Epidermal melanocyte (primary cell): ENCODE measurements around the gene ALAS1.

ENCODE experiments used
- DNase-seq: peaks from one replicate; pipeline ENCODE4 v3.0.0; 2011; ENCODE audit warnings: low spot score; ENCODE audit not compliant: insufficient read length

ALAS1 gene

DNA sequence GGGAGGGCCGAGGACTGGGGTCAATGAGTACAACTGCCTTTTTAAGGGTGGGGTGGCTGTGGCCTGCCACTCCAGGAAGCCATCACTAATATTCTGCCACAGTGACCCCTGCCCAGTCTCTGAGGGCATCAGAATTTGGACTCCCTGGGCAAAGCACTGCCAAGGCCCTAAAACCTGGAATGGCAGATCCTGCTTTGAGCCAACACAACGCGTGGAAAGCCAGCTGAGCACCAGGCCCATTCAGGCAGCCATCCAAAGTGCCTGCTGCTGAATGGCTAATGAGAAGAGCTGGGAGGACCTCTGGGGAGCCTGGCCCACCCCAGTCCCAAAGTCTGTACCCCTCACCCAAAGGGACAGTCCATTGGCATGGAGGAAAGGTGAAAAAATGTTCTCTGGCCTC, 36.0 kb downstream of the ALAS1 start:
- no peak for DNase-seq

DNA sequence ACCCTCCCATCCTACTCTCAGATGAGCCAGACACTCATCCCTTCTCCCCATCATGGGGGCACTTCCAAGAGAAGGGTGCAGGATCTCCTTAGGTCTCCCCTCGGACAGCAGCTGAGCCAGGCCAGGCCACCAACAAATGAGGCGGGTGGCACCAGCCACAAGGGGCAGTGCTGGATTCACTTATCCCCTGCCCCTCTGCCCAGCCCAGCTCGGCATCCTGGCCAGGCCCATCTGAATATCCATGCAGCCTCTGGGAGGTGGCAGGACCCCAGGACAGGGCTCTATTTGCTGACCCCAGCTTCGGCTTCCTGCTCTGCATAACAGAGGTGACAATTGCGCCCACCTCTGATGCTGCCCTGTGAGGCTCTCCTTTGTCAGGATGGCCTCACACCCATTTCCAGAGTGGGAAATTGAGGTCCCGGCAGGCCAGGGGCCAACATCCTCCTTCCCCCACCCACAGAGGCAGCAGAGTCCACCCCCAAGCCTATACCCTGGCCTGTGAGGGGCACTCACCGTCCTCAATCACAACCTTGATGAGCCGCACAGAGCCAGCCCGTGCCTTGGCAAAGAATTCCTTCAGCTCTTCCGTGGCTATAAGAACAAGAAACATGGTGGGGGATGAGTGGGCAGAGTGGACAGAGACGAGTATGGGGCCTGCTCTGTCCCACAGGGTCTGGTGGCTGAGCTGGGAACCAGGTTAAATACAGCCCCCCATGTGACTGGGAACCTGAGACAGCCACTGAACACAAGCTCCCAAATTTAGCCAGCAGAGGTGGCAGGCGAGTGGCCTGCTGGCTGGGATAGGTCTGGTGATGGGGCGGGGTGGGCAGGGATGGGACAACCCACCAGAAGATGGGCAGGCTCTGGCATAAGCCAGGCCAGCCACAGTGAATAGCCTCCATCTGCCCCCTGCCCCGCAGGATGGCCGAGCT, 36.8 kb downstream of the ALAS1 start:
- DNase-seq, result no peak

DNA sequence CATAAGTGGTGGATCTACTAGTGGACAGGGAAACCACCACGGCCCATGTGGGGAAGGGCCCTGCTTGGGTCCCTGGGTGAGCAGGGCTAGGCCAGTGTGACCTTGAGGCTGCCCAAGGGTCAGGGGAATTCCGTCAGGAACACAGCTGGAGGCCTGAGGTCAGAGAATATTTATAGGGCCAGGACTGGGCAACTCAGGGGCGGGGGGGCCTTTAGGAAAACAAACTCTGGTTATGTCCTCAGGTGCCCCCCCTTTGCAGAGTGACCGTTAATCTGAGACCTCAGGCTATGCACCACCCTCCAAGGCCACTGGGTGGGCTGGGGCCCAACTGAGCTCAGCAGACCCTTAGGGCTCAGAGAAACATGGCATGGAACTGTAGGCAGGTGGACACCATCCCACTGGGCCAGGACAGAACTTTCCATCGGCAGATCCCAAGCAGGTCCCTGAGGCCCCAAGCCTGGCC, 38.5 kb downstream of the ALAS1 start:
- DNase-seq, result no peak

DNA sequence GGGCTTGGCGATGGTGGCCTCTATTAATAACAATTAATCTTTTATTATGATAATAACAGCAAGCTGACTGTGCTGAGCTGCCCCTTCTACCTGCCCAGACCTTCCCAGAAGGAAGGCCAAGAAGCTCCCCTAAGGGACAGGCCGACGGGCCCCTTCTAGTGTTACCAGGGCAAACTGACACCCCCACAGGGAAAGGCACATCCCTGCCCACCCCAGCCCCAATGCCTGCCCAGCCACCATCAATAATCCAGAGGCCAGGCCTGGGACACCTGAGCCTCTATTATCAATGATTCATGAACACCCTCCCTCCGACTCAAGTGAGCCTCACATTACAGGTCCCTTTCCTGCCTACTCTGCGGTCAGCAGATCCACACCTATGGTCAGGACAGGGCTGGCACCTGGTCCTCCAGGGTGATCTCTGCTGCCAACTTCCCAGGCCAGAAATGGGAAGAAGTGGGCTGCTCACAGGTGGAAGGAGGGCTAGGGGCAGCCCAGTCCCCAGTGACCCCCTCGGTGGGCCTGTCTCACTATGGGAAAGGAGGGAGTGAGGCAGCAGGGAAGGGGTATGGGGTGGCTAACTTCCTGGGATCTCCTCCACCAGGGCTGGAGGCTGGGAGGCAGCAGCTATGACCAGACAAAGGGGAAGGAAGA, 39.2 kb downstream of the ALAS1 start:
- DNase-seq, result no peak

DNA sequence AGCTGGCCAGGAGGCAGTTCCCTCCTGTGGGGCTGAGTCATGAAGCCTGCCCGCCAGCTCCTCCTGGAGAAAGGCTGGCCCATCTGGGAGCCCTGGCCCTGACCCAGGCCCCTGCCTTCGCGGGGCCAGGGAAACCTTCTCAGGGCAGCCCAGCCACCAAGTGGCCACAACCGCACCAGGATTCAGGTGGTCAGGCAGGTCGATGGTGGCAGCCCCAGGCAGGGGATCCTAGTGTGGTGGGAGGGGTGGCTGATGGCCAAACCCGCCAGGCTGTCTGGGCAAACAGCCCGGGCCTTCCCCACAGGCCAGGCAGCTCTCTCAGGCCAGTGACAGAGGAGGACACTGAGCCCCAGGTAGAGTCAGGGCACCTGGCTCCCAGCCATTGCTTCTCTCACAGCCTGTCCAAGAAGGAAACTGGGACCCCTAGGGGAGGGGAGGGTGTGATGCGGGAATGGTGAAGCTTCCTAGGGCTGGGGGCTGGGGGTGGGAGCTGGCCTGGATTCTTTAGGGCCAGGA, 39.8 kb downstream of the ALAS1 start:
- peak; percentile 86 for DNase-seq

DNA sequence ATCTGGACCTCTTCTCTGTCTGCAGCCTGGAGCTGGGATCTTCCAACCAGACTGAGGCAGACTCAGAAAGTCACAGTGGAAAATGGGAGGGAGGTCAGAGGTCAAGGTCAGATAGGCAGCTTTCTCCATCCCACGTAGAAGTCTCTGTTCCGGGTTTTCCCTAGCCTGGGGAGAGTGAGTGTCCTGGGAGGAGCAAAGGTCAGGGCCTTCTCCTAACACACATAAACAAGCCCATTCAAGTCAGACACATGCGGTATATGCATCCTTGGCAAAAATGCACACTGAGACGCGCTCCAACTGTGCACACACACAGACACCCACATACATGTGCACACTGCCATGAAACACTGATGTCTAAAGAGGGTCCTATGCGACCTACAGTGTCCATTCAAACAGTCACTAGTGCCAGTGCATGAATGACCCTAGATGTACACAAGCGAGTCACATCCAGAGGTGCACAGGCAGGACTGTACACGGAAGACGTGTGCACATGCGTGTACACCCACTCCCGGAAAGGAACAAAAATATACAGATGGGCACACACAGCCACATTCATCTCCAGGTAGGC, 40.3 kb downstream of the ALAS1 start:
- DNase-seq, result no peak

DNA sequence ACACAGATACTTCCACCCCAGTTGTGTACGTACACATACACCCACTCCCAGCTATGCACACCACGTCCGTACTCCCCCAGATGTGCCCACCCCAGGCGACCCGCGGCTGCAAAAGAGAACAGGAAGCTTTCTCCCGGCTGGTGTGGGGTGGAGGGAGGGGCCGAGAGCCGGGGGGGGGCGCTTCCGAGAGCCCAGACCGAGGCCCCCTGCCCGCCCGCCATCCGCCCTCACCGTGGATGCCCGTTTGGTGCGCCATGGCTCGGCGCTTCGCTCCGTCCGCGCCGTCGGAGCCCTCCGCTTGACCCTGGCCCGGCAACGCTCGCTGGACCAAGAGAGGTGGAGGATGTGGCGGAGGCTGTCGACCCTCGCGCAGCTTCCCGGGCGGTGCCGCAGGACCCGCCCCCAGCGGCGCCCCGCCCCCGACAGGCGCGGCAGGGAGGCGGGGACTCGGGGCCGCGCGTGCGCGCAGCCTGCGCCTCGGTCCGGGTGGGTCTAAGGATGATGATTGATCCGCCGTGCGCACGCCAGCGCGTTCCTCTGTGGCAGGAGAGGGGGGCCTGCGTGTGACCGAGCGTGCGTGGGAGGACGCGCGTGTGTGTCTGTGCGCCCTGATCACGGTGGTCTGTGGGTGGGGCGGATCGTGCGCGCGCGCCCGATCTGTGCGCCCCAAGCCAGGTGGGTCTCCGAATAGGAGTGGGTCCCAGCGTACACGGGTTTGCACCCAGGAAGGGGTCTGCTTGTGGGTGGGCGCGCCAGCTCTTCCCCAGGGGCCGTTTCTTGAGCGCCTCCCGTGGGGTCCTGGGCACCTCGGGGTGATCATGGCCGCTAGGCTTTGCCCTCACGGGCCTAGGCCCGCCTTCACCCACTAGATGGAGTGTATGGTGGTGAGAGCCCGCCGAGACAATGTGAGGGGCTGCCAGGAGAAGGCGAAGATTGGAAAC, 41.1 kb downstream of the ALAS1 start, which contains the start of gene TWF2:
Gene TWF2 (minus strand): TSS at position 398 of the 941 bp plus-strand sequence. CDS start 142 bp downstream, at position 256.
- DNase-seq, result peak; percentile 98

DNA sequence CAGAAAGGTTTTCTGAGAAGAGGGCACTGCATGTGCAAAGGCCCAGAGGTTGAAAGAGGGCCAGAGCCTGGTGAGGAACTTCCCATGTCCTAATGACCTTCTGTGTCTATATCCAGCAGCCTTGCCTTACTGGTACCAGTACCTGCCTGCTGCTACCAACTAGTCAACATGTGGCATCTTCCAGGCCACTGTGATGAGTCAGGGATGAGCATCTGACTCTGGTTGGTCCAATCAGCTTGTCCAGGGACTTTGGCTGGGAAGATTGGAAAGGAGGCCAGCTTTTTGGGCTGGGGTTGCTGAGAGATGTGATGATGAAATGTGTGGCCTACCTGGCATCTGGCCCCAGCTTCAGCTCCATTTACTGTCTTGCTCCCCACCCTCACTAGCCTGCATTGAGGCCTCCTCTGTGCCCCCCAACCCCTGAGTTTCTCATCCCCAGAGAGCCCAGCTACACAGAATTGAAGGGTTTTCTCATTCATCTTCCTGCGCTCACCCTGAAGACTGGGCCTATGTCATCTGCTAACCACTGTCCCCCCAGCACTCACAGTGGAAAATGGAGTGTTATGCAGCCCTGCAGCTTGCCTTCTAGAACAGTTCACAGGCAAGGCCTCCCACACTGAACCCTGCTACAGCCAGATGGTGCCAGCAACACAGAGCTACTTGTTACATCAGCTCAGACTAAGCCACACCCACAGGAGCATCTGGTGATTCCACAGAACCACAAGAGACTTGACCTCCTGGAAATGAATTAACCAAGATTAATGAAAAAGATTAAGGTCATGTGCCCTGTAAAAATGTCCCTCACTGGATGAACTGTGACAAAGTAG, 42.3 kb downstream of the ALAS1 start:
- peak; percentile 87 for DNase-seq

DNA sequence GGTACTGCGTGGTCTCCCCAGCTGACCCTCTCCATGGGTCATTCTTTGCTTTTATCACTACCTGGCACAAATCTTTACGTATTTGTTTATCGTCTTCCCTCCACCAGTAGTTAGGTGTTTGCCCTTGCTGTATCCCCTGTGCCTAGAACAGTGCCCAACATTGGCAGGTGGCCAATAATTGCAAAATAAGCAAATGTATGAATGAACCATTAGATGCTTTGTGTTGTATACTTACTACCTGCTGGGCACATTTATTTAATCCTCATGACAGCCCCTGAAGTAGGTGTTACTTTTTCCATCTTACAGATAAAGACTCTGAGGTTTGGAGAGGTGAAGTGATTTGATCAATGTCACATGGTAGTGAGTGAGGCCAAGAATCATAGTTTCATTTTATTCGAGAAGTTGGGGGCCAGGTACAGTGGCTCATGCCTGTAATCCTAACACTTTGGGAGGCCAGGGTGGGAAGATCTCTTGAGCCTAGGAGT, 43.0 kb downstream of the ALAS1 start:
- DNase-seq, result no peak

DNA sequence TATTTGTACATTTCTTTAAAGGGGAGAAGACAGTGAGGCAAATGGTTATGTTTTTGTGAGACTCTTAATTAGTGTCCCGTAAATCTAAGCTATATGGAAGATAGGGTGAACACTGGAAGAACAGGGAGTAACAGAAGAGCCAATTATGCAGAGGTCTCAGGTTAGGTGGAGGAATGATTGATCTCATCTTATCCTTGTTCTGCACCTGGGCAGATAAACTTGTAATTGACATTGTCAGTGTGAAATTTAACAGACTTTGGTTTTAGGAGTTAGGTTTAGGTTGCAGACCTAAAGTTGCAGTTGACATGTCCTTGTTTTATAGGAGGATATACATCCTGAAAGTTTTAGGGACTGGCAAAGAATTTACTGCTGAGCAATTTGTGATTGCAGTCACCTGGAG, 44.1 kb downstream of the ALAS1 start:
- DNase-seq, result no peak

DNA sequence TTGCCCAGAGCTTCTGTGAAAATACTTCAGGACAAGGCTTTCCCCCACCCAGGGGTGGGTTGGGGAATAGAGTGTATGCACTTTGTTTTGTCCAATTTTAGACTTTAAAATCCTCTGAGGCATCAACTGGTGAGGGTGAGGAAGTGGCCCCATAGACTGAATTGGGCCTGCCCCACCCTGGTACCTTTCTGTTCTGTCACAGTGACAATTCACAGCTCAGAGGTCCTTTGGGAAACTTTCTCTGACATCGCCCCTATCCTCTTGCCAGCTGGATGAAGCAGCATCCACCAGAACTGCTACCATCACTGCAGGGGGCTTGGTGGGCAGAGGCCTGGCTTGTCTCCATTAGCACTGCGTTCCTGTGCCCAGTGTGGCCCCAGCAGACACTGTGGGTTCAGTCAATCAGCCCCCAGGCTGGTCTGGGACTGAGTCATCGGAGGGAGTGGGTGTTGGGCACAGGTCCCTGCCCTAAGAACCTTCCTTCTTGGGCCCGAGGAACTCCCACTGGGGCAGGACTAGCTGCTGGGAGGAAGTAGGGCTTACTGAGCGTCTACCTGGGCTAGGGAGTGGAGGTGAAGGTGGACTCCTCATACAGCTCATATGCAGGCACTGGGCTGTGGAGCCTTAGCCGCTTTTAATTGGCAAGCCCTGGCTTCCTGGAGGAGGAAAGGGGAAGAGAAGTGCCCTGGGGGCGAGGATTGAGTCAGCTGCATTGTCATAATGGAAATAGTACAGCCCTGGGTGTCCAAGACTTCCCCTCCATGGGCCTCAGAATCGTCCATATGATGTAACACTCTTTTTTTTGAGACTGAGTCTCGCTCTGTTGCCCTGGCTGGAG, 46.0 kb downstream of the ALAS1 start:
- no peak for DNase-seq

DNA sequence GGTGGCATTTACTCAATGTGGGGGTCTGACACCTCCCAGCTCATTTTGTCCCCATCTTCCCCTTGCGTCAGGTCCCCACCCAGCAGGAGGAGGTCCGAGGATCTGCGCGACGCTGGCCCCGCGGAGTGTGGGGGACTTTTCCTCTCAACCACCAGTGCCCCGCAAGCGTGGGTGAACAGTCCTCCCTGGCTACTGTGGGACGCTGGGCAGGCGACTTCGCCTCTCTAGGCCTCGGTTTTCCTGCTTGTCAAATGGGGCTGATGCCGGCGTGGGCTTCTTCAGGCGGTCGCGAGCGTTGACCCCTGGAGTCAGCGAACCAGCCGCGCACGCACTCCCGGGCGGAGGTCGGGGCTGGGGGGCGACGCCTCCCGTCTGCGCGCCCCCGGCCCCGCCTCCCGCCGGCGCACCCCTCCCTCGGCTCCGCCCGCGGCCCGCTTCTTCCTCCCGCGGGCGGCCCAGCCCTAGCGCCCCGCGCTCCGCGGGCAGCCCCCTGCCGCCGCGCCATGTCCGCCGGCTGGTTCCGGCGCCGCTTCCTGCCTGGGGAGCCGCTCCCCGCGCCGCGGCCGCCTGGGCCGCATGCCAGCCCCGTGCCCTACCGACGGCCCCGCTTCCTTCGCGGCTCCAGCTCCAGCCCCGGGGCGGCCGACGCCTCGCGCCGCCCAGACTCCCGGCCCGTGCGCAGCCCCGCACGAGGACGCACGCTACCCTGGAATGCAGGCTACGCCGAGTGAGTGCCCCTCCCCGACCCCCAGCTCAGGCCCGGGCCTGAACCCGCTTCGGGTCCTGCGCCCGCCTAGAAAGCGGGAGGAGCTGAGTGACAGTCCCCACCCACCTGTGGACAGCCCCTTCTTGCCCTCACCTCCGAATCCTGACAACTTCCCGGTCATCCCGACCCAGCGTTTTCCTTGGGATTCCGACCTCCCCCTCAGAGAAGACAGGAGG, 47.6 kb downstream of the ALAS1 start, which contains the start of gene PPM1M:
Gene PPM1M (plus strand): TSS at position 438 of the 942 bp plus-strand sequence. CDS start 66 bp downstream, at position 504.
- DNase-seq, result peak; percentile 74

DNA sequence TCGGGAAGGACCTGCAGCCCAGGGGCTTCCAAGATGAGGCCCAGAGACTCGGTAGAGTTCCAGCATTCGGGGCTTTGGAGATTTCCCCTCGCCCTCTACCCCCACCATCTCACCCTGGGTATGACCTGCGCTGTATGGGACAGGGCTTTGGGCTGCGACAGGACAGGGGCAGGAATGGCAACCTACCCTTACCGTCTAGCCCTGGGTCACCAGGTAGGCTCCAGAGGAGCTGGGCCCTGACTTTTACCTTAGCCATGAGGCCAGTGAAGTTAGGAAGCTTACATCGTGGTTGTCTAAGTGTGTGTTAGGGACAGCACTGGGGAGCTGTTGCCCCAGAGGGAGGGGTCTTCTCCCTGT, 48.3 kb downstream of the ALAS1 start:
- DNase-seq, result no peak

DNA sequence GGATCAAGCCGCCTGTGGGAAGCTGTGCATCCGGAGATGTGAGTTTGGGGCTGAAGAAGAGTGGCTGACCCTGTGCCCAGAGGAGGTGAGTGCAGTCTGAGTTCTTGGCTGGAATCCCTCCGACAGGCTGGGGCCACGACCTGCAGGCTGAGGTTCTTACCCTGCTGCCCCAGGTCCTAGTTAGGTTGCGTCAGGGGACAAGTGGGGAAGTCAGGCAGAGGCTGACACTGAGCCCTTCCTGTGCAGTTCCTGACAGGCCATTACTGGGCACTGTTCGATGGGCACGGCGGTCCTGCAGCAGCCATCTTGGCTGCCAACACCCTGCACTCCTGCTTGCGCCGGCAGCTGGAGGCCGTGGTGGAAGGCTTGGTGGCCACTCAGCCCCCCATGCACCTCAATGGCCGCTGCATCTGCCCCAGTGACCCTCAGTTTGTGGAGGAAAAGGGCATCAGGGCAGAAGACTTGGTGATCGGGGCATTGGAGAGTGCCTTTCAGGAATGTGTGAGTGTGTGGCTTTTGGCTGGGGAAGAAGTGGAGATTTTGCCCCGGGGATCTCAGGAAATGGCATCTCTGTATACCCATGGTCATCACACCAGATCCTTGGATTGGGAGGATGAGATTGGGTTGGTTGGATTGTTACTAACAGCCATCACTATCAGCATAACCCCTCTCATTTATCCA, 48.9 kb downstream of the ALAS1 start:
- no peak for DNase-seq

DNA sequence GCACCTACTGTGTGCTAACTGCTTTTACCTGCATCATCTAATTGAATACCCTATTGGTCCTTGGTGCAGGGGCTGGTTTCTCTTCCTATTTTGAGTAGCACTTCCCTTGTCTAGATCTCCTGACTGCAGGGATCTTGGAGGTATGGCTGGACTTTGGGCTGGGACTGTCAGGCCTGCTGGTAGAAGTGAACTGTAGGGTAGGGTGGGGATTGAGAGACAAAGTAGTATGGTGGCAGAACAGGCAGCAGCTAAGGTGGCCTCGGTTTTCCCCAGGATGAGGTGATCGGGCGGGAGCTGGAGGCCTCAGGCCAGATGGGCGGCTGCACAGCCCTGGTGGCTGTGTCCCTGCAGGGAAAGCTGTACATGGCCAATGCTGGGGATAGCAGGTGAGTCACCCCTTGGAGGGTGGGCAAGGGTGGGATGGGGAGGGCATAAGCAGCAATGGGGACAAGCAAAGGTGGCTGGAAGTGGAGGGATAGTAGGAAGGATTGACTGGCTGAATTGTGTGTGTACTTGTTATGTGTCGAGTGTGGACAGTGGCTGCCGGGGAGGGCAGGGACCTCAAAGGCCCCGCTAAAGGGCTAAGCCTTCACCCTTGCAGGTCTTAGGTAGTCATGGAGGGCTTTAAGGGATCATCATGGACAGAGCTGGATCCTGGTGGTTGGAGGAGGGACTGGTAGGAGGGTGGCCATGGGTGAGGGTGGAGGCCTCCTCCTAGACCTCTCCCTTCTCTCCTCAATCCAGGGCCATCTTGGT, 49.6 kb downstream of the ALAS1 start:
- no peak for DNase-seq

DNA sequence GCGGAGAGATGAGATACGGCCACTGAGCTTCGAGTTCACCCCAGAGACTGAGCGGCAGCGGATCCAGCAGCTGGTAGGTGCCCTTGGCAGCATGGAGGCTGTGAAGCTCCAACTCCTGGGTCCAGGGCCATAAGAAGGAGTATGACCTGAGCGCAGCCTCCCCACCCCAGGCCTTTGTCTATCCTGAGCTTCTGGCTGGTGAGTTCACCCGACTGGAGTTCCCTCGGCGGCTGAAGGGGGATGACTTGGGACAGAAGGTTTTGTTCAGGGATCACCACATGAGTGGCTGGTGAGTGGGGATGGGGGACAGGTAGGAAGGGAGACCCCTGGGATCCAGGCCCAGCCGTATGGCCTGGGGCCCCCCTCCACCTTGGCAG, 50.2 kb downstream of the ALAS1 start:
- no peak for DNase-seq
